Dermis blood vessel endothelial cell (primary cell): ENCODE results near the gene ITGA2B. TPM values are rescaled to one million over a fixed set of nuclear protein-coding genes. Genes with fewer than 3 reads are reported as not detected.
"Not testable (repeated sequence)": the region's sequence is repeated elsewhere in the genome, so short reads cannot be mapped to it uniquely, and the experiment has no call there.

Source experiments
- DNase-seq: peaks from one replicate; pipeline ENCODE4 v3.0.0; 2010
- total RNA-seq: library from RNA; depleted of rRNA; stranded (reverse); fragments of >200 nt; gene quantifications from 2 replicates; pipeline ENCODE4 v1.2.3, GENCODE V29; 2014

Gene ITGA2B
- total RNA-seq, 1 donor from 2014 or later: 1.0 TPM

DNA sequence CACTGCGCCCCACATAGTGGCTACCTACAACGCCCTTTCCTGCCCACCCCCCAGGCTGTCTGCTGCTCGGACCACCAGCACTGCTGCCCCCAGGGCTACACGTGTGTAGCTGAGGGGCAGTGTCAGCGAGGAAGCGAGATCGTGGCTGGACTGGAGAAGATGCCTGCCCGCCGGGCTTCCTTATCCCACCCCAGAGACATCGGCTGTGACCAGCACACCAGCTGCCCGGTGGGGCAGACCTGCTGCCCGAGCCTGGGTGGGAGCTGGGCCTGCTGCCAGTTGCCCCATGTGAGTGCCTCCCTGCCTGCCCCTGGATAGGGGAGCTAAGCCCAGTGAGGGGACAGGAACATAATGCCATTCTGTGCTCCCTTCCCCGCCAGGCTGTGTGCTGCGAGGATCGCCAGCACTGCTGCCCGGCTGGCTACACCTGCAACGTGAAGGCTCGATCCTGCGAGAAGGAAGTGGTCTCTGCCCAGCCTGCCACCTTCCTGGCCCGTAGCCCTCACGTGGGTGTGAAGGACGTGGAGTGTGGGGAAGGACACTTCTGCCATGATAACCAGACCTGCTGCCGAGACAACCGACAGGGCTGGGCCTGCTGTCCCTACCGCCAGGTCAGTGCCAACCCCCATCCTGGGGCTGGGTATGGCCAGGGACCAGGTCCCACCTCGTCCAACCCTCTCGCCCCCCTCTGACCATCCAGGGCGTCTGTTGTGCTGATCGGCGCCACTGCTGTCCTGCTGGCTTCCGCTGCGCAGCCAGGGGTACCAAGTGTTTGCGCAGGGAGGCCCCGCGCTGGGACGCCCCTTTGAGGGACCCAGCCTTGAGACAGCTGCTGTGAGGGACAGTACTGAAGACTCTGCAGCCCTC is 37.3 kb downstream of the ITGA2B start:
- DNase-seq: no peak

DNA sequence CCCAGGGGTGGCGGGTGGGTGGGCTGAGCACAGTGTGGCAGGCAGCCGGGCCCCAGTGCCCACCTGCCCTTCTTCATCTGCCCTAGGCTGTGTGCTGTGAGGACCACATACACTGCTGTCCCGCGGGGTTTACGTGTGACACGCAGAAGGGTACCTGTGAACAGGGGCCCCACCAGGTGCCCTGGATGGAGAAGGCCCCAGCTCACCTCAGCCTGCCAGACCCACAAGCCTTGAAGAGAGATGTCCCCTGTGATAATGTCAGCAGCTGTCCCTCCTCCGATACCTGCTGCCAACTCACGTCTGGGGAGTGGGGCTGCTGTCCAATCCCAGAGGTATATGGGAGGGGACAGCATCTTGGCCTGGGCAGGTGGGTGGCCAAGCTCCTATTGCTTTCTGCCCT is 38.0 kb downstream of the ITGA2B start:
- DNase-seq: no peak

DNA sequence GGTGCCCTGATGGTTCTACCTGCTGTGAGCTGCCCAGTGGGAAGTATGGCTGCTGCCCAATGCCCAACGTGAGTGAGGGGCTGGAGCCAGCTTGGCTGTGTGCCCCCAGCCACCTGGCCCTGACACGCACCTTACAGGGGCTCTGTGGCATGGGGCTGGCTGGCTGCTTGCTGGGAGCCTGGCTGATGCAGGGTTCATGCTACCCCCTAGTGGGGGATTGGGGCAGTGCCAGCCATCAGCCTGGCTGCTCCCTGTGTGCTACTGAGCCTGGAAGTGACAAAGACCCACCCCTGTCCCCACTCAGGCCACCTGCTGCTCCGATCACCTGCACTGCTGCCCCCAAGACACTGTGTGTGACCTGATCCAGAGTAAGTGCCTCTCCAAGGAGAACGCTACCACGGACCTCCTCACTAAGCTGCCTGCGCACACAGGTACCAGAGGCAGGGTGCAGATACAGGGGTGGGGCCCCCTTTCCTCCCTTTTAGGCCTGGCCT is 38.7 kb downstream of the ITGA2B start:
- peak; percentile 83 for DNase-seq

DNA sequence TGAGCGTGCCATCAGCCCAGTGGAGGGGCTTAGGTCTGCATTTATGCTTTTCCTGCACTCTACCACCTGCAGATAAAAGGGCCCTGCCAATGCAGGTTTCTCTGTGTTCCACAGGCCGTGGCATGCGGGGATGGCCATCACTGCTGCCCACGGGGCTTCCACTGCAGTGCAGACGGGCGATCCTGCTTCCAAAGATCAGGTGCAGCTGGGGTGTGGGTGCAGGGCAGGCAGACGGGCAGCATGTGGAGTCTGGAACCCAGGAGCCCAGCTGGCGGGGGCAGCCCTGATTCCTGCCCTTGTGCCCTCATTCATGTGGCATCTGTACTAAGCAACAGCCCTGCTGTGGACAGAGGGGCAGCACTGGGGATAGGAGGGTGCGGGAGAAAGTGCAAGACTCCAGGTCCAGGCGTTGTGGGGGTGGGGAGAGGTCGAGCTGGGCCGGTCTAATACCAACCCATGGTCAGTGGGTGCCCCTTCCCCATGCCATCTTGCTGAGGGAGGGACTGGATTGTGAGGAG is 39.8 kb downstream of the ITGA2B start:
- DNase-seq: no peak

DNA sequence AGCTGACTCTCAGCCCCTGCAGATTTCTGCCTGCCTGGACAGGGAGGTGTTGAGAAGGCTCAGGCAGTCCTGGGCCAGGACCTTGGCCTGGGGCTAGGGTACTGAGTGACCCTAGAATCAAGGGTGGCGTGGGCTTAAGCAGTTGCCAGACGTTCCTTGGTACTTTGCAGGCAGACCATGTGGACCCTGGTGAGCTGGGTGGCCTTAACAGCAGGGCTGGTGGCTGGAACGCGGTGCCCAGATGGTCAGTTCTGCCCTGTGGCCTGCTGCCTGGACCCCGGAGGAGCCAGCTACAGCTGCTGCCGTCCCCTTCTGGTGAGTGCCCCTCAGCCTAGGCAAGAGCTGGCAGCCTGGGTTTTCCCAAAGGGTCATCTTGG is 40.5 kb downstream of the ITGA2B start:
- no peak for DNase-seq

DNA sequence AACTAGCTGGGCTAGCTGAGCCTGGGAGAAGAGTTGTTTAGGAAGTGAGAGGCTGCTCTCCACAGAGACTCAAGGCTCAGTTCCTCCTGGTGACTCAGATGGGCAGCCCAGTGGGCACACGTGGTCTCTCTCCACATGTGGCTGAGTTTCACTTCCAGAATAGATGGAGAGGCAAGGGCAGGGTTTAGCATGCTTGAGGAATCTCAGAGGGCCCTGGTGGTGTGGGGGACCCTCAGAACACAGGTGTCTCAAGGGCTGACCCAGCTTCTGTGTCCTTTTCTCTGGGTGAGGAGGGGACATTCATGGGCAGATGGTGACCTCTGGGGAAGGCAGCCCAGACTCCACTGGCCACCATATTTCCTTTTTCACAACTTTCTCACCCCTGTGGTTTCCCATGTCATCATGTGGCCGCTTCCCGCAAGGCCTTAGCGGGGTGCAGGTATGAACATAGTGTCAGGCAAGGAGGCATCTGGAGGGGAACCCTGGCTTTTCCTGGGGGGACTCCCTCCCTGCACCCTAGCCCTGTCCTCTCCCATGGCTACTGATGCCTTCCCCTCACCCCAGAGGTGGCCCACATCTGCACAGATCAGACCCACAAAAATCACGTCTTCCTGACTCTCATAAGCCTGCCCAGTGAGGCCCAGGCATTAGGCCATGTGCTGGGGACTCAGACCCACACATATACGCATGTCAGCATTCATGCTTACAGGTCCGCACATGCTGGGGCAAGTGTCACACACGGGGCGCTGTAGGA is 41.0 kb downstream of the ITGA2B start:
- DNase-seq: peak; percentile 67

DNA sequence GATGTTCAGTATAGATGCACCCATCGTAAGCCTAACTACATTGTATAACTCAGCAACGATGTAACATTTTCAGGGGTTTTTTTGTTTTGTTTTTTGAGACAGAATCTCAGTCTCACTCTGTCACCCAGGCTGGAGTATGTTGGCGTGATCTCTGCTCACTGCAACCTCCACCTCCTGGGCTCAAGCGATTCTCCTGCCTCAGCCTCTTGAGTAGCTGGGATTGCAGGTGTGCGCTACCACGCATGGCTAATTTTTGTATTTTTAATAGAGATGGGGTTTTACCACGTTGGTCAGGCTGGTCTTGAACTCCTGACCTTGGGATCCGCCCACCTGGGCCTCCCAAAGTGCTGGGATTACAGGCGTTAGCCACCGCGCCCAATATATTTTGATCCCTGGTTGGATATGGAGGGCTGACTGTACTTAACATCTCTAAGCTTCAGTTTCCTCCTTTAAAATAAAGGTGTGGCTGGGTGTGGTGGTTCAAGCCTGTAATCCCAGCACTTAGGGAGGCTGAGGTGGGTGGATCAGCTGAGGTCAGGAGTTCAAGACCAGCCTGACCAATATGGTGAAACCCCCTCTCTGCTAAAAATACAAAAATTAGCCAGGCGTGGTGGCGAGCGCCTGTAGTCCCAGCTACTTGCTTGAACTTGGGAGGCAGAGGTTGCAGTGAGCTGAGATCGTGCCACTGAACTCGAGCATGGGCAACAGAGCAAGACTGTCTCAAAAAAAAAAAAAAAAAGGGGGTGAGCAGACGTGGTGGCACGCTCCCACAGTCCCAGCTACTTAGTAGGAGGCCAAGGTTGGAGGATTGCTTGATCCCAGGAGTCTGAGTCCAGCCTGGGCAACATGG is 42.0 kb downstream of the ITGA2B start:
- not testable (repeated sequence) for DNase-seq

DNA sequence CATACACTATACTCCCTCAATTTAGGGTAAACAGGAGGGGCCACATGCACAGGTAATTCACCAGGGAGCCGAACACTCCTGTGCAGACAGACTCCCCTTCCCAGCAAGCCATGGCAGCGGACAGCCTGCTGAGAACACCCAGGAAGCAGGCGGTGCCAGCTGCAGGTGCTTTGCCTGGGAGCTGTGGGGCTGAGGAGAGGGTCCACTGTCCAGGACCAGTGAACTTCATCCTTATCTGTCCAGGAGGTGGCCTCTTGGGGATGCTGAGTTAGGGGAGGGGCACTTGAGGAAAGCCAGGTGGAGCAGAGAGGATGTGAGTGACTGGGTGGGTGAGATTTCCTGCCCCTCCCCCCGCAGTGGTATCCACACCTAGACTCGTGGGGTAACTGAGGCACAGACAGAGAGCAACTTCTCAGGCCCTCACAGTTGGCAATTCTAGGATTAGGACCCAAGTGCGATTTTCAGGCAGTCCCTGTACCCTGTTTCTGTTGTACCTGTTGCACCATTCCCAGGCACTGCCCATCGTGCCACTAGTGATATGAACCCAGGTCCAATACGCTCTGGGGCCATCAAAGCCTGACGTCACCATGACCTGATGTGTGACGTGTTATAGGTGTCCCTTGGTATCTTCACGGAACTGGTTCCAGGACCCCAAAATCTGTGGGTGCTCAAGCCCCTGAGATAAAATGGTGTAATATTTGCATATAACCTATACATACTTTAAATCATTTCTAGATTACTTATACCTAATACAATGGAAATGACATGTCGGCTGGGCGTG is 43.2 kb downstream of the ITGA2B start:
- no peak for DNase-seq

DNA sequence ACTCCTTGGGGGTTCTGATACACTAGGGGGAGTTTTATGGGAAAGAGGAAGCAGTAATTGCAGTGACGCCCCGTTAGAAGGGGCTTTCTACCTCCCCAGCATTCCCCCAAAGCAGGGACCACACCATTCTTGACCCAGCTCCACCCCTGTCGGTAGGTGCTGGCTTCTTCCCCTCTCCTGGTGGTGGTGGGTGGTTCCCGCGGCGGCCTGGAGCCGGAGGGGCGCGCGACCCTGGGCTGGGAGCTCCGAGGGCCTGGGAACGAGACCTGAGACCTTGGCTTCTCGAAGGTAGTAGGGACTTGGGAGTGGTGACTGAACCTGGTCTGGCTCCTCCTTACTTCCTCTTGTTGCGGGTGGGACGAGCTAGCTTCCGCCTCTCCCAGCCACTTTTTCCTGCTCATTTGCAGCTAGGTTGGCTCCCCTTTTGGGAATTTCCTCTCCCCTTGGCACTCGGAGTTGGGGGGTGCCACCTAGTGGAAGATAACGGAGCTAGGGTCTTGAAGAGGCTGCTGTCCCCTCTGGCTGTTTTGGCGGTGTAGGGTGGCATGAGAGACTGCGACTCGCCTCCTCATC is 43.9 kb downstream of the ITGA2B start:
- peak; percentile 83 for DNase-seq

DNA sequence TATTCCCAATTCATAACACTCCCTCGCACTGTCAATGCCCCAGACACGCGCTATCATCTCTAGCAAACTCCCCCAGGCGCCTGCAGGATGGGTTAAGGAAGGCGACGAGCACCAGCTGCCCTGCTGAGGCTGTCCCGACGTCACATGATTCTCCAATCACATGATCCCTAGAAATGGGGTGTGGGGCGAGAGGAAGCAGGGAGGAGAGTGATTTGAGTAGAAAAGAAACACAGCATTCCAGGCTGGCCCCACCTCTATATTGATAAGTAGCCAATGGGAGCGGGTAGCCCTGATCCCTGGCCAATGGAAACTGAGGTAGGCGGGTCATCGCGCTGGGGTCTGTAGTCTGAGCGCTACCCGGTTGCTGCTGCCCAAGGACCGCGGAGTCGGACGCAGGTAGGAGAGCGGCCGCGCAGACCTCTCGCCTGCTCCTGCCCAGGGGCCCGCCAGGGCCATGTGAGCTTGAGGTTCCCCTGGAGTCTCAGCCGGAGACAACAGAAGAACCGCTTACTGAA is 44.5 kb downstream of the ITGA2B start, which contains the start of gene GRN:
GRN (plus strand) TSS at position 364 of the 515 bp plus-strand sequence. CDS start 3,863 bp downstream, outside the sequence.
- peak; percentile 99 for DNase-seq

DNA sequence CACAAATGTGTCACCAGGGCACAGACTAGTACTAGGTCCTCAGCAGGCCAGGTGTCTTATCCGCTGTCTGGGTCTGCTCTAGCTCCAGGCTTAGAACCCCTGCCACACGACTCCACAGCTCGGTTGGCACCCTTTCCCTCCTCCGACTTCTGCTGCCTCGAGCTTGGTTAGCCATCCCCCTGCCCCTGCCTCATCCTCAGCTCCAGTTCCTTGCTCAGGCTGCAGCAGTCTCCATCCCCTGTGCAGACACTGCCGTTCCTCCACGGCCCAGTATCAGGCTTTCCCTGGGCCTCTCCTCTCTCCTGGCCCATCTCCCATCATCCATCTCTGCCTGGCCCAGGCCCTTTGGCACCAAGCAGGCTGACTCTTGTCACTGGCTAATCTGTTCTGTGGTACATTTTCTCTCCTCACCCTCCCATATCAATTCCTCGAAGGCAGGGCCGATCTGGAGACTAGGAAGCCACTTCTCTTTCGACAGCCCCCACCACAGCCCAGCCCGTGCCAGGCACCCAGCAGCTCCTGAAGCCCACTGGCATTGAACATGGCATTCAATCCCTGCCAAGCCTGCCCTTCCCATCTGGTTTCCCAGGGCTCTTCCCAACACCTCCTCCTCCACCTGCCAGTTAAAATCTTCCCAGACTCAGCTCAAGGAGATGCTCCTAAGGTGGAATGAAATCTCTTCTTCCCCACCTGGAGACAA is 45.8 kb downstream of the ITGA2B start:
- no peak for DNase-seq

DNA sequence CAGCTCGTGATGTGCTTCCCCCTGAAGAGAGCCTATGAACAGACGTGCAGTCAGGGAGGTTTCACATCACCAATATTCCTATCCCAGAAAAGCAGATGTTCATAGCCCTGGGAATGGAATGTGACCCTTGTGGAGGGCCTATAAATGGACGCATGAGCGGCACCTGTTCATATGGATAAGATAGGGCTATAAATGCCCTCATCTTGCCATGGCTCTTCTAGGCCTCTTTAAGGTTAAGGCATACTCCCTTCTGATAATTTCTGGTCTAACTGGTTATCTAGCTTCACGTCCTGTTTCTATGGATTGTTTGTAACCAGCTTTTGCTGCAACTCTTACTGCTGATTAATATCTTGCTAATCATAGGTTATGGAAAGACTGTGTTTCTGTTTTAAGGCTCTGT is 48.9 kb downstream of the ITGA2B start:
- DNase-seq: not testable (repeated sequence)

DNA sequence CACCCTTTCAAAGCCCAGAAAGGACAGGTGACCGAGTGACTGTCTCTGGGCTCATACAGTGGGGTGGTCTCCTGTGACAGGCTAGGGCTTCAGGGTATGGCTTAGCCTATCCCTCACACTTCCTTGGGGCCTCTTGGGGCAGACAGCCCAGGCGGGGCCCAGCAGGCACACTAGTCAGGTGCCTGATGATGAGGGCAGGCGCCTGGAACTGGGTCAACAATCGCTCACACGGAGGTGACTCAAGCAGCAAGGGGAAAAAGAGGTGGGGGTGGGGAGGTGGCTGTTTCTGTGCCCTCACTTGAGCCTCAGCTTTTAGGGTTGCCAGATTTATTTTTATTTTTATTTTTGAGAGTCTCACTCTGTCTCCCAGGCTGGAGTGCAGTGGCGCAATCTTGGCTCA is 50.7 kb downstream of the ITGA2B start:
- no peak for DNase-seq

DNA sequence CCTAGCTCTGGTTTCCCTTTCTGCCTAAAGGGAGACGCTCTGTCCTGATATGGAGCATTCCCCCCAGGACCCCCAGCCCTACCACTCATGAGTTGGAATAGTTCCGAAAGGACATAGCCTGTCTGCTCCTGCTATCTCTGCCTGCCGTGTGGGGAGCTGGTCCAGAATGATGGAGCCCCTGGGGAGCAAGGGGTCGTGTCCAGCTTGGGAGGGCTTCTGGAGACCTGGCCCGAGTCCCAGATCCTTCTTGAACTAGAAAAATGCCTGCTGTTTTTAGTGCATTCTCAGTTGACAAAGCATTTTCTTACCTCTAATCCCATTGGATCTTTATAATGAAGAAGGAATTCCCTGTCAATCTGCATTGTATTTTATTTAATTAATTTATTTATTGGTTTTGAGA is 53.5 kb downstream of the ITGA2B start:
- no peak for DNase-seq

DNA sequence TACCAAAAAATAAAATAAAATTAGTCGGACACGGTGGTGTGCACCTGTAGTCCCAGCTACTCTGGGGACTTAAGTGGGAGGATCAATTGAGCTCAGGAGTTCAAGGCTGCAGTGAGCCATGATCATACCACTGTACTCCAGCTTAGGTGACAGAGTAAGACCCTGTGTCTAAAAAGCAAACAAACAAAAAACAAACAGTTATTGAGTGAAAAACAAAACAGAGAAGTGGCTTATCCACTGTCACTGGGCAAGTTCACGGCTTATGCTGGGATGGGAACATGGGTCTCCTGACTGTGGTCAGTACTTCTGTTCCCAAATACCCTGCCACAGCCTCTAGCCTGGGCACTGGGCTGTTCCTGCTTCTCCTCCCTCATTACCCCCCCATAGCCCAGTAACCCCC is 53.9 kb downstream of the ITGA2B start:
- DNase-seq: no peak

DNA sequence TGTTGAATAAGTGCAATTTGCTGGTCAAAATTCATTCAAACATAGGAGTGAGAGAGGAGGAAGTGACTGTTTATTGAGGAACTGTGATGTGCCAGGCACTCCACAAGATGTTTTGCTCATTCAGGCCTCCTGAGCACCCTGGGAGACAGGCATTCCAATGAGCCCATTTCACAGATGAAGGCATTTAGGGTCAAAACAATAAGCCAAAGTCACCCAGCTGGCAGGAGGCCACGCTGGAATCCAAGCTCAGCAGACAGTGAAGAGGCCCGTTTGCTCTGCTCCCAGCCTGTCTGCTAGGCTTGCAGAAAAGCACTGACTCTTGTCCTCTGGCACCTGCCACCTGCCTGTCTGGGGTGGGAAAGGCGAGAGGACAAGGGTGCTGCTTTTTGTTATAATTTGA is 54.7 kb downstream of the ITGA2B start:
- DNase-seq: no peak

DNA sequence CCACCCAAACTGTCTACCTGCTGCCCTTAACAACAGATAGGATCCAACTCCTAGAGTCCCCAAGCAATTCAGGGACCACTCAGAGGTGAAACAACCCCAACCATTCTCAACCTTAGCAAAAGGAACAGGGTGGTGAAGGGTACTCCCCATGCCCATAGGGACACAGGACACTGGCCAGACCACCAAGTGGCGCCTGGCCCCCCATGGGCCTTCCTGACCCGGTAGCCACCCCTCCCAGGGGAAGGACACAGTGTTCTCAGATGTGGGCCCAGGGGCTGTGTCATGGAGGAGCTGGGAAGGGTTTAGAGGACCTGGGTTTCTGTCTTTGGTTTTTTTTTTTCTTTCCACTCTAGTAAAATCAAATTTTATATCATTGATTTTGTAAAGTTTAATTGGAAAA is 55.1 kb downstream of the ITGA2B start:
- no peak for DNase-seq

DNA sequence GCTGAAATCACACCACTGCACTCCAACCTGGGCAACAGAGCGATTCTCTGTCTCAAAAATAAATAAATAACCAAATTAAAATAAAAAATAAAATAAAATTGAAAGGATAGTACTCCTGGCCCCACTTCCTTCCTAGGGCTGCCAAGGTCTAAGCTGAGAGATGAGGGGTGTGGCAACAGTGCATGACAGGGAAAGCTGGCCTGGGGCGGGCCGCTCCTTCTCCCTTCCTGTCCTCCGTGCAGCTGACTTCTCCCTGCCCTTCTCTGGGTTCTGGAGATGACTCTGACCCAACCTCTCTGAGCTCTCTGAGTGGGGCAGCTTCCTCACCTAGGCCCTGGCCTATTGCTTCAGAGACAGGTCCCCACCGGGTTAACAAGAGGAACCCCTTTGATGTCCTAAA is 56.1 kb downstream of the ITGA2B start:
- DNase-seq: no peak

DNA sequence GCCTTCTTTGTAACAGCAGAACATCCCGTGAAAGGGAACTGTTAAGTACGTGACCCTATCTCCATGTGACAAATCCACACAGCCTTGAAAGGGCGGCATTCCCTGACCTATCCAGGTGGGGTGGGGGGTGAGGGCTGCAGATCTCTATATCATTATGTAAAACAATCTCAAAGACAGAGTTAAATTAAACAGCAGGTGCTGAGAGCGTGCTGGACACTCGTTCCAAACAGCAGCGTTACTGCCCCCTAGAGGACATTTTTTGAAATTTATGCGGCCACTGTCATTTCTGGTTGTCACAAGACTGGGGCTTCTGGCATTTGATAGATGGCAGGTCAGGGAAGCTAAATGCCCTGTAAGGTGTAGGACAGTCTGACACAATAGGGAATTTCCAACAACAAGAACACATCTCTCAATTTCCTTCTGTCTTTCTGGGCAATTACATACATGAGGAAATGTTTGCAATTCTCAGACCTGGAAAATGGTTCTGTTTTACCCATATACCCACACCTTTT is 58.1 kb downstream of the ITGA2B start:
- peak; percentile 88 for DNase-seq

DNA sequence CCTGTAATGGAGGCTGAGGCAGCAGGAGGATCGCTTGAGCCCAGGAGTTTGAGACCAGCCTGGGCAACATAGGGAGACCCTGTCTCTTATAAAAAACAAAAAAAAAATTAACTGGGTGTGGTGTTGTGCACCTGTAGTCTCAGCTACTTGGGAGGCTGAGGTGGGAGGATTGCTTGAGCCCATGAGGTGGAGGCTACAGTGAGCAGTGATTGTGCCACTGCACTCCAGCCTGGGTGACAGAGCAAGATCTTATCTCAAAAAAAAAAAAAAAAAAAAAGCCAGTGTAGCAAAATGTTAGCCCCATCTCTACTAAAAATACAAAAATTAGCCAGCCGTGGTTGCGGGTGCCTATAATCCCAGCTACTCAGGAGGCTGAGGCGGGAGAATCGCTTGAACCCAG is 59.2 kb downstream of the ITGA2B start:
- not testable (repeated sequence) for DNase-seq
